K562 (cell line): Measurements from ENCODE around the gene MAML1. TPM values are rescaled to one million over a fixed set of nuclear protein-coding genes. Genes with fewer than 3 reads are reported as not detected.

Experiments
- ATAC-seq: fragments of 200-7000 bp; cut with Tn5 transposase; 3 replicates; pipeline ENCODE4 v1.9.1; 2020; ENCODE audit warnings: moderate library complexity
- BruUV-seq: library from RNA; stranded (reverse); fragments of 400-500 nt; replicated peaks from 2 replicates; lab custom pipeline; 2021; lab: Mats Ljungman, UMichigan
- CTCF ChIA-PET: fragments of 300-600 bp; formaldehyde crosslinking; extraction: SDS; loops from one replicate; lab custom pipeline; 2021; ENCODE audit warnings: low intra/inter-chr PET ratio; lab: Yijun Ruan, JAX
- POLR2A ChIA-PET: fragments of 300-600, 350-650 bp; sonication (Branson Sonifier 250); formaldehyde crosslinking; extraction: SDS; loops from one replicate; lab custom pipeline; 2021; ENCODE audit warnings: antibody characterized with exemption, inconsistent platforms; lab: Yijun Ruan, JAX
- DNase-seq, 4 experiments: peaks; one replicate each; pipeline versions ENCODE4 v3.0.0 to v3.0.0-alpha.2; 2011 to 2018; ENCODE audit warnings: low spot score in 3 of 4, mixed read lengths in 3 of 4; ENCODE audit errors: extremely low read depth in 1 of 4
- FAIRE-seq: peaks from 2 replicates; lab custom pipeline; 2011; peaks lifted over from hg19 to GRCh38; lab: Jason Lieb, UNC
- H2AFZ ChIP-seq: 2 replicates; pipeline ENCODE4 v1.6.0; 2011; ENCODE audit warnings: low read depth, low read length, control low read depth, inconsistent platforms
- H3K27ac ChIP-seq: fragments of 200-600 bp; 3 replicates; pipeline ENCODE4 v1.8.0; 2011; ENCODE audit warnings: low read depth, mild to moderate bottlenecking, control low read depth, inconsistent platforms, low read length, moderate library complexity, mixed read lengths; ENCODE audit errors: extremely low read depth
- H3K27me3 ChIP-seq, 2 experiments: fragments of 300-600 bp in 1 of 2; 2 replicates in 1 of 2; 3 replicates in 1 of 2; pipeline versions ENCODE4 v1.6.0 to v1.8.0; 2011; ENCODE audit warnings: inconsistent platforms in 2 of 2, low read length in 2 of 2, mild to moderate bottlenecking in 1 of 2, mixed read lengths in 1 of 2, moderate library complexity in 1 of 2; ENCODE audit not compliant: control insufficient read depth in 2 of 2, insufficient read depth in 2 of 2
- H3K36me3 ChIP-seq: fragments of 300-600 bp; 3 replicates; pipeline ENCODE4 v1.8.0; 2011; ENCODE audit warnings: mild to moderate bottlenecking, low read length, inconsistent platforms; ENCODE audit not compliant: control insufficient read depth, insufficient read depth
- H3K4me1 ChIP-seq, 2 experiments: fragments of 200-600 bp in 1 of 2; replicated peaks in 1 of 2; 2 replicates in 1 of 2; 3 replicates in 1 of 2; pipeline versions ENCODE4 v1.5.1 to v1.8.0; 2011; ENCODE audit warnings: inconsistent platforms in 2 of 2, low read length in 2 of 2, mild to moderate bottlenecking in 1 of 2, mixed read lengths in 1 of 2, moderate library complexity in 1 of 2; ENCODE audit not compliant: control insufficient read depth in 2 of 2, insufficient read depth in 2 of 2
- H3K4me2 ChIP-seq: 2 replicates; pipeline ENCODE4 v1.6.1; 2011; ENCODE audit warnings: low read length, control low read depth, inconsistent platforms, mixed read lengths; ENCODE audit not compliant: insufficient read depth
- H3K4me3 ChIP-seq: fragments of 200-600 bp; sonication (generic), shearing (Covaris generic); 2 replicates; pipeline ENCODE4 v1.5.1; 2016; ENCODE audit warnings: control low read depth, inconsistent platforms
- H3K79me2 ChIP-seq: fragments of 200-600 bp; 3 replicates; pipeline ENCODE4 v1.8.0; 2011; ENCODE audit warnings: low read length, inconsistent platforms; ENCODE audit not compliant: control insufficient read depth, insufficient read depth
- H3K9ac ChIP-seq, 2 experiments: 2 replicates each; pipeline versions ENCODE4 v1.6.0 to v1.6.1; 2011; ENCODE audit warnings: low read depth in 2 of 2, low read length in 2 of 2, control low read depth in 1 of 2, inconsistent platforms in 1 of 2, mild to moderate bottlenecking in 1 of 2, mixed read lengths in 1 of 2; ENCODE audit not compliant: insufficient read depth in 1 of 2
- H3K9me1 ChIP-seq: one replicate; pipeline ENCODE4 v1.6.0; 2011; ENCODE audit warnings: inconsistent platforms, mild to moderate bottlenecking, low read length, moderate library complexity; ENCODE audit not compliant: control insufficient read depth, insufficient read depth
- H3K9me3 ChIP-seq: replicated peaks from 2 replicates; pipeline ENCODE4 v1.5.1; 2011; ENCODE audit warnings: low read depth, low read length, inconsistent platforms; ENCODE audit not compliant: control insufficient read depth, insufficient read depth
- H4K20me1 ChIP-seq: replicated peaks from 2 replicates; pipeline ENCODE4 v1.6.1; 2011; ENCODE audit warnings: low read length, inconsistent platforms, mixed read lengths; ENCODE audit not compliant: control insufficient read depth, insufficient read depth
- ARHGAP35 ChIP-seq: fragments of 450-650 bp; IDR thresholded peaks from 2 replicates; pipeline ENCODE4 v1.6.1; 2018; ENCODE audit not compliant: partially characterized antibody
- CBX1 ChIP-seq: sonication (generic); IDR thresholded peaks from 2 replicates; pipeline ENCODE4 v1.6.1; 2016; ENCODE audit warnings: antibody characterized with exemption, low read depth, mild to moderate bottlenecking
- POLR3A ChIP-seq: IDR thresholded peaks from 2 replicates; pipeline ENCODE4 v1.6.1; 2011; ENCODE audit warnings: borderline replicate concordance, mild to moderate bottlenecking, moderate library complexity; ENCODE audit not compliant: insufficient read length, insufficient read depth; ENCODE audit errors: extremely low read depth
- TEAD1 ChIP-seq, 2 experiments: fragments of 450-650 bp in 1 of 2; sonication (generic) in 1 of 2; formaldehyde crosslinking; IDR thresholded peaks; 2 replicates each; pipeline versions ENCODE4 v1.4.0 to v1.8.0; 2020 to 2022; ENCODE audit warnings: mild to moderate bottlenecking in 2 of 2, missing genetic modification reagents in 1 of 2
- ZNF785 ChIP-seq: fragments of 250-450 bp; sonication (Bioruptor Pico); IDR thresholded peaks from 2 replicates; pipeline ENCODE4 v1.4.0; 2020; ENCODE audit warnings: mild to moderate bottlenecking
- WGBS: fragments of 100-300 bp; shearing (Covaris generic); methylation state at CpG from one replicate; pipeline ENCODE4 v1.1.6; 2016; ENCODE audit warnings: low coverage, mixed read lengths; ENCODE audit not compliant: insufficient coverage; ENCODE audit errors: missing lambda C conversion rate; 5-methylcytosine and 5-hydroxymethylcytosine counted together
- in situ Hi-C: fragments of 300-500 bp; cut with MboI; formaldehyde crosslinking; loops from 4 replicates; pipeline ENCODE4 v1.15.0; 2018; ENCODE audit warnings: inconsistent platforms, mixed read lengths
- intact Hi-C: fragments of 100-400 bp; cut with micrococcal nuclease; formaldehyde crosslinking; loops from 2 replicates; pipeline ENCODE4 v1.14.2; 2022
- polyA plus RNA-seq, 8 experiments: library from polyadenylated mRNA; depleted of rRNA in 4 of 8; stranded (reverse) in 5 of 8; unstranded in 3 of 8; fragments of >200 nt; fragmentation: Nextera tagmentation in 2 of 8; fragmentation: Illumina TruSeq in 1 of 8; extraction: Ambion mirVana in 2 of 8; extraction: Trizol in 1 of 8; gene quantifications; 2 replicates each; pipeline versions ENCODE4 v1.2.1 to v1.2.3, GENCODE V29; 2011 to 2014; ENCODE audit warnings: inconsistent platforms in 1 of 8, missing spikeins in 1 of 8
- total RNA-seq, 7 experiments: library from RNA; depleted of rRNA in 6 of 7; stranded (reverse); fragments of >200 nt in 6 of 7; fragmentation: Illumina TruSeq in 2 of 7; extraction: Trizol in 2 of 7; gene quantifications; 2 replicates each; pipeline versions ENCODE4 v1.2.1 to v1.2.3, GENCODE V29; 2011 to 2021; ENCODE audit warnings: low replicate concordance in 1 of 7

The MAML1 gene
- total and polyA plus RNA-seq, 9 of the 15 experiments (the other 6 are each of a cell fraction or from before 2014, with no cell fraction given), result 0.32 to 18.4 (median 7.0) TPM

DNA sequence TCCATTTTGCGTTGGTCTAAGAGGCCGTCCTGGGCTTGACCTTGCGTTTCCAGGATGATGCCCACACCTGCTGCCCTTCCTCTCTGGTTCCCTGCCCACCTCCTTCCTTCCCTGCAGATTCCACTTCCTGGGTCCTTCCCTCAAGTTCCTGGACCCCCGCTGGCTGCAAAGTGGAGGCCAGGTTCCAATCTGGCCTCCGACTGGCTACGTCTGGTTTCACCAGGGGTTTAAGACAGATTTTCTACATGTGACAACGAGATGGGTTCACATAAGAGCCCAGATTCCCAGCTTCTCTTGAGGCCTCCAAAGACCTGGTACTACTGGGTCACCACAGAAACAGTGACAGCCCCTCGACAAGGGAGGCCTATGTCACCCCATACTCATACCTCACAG, 71.9 kb downstream of the MAML1 start (continued):
- TF ChIP-seq CBX1 (no peak), ZNF785 (CRISPR knock-in tag) (no peak), POLR3A (no peak)

DNA sequence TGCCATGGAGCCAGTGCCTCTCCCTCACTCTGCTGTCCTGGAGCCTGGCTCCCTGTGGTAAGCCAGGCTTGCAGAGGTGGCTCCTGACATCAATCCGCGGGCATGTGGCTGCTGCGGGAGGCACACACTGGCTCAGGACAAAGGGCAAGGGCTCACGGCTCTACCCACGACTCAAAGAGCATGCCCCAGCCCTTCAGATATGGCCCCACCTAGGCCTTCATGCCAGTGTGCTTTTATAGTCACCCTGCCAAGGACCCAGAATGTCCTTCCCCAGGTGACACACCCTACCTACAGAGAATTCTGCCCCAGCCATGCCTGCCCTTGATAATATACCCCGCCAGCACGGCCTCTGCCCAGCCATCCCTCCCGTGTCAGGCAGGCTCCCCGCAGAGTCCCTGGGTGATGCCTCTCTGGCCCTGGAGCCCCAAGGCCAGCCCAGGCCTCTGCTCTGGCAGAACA, 72.5 kb downstream of the MAML1 start:
- peak; percentile 11 for FAIRE-seq

More for the DNA sequence above, 72.5 kb downstream of the MAML1 start:
- DNase-seq (no peak), ATAC-seq (no peak)
- Histone ChIP-seq H3K4me1 (peaks cover 23 to 72% of the 10 kb centered on the region in 2 experiments), H4K20me1 (no peaks in the 10 kb centered on the region), H3K4me3 (peak overlapping the region; percentile 76), H3K9me1 (peaks cover 6% of the 10 kb centered on the region), H3K27ac (peak overlapping the region; percentile 88), H3K9ac (peak overlapping the region; percentile 84 to 91), H3K79me2 (peaks cover 46% of the 10 kb centered on the region), H3K36me3 (peaks cover 42% of the 10 kb centered on the region; the same call in 2 of the 3 replicates), H3K27me3 (no peaks in the 10 kb centered on the region), H2AFZ (no peak overlapping the region), H3K4me2 (peak overlapping the region; percentile 83), H3K9me3 (no peaks in the 10 kb centered on the region)
- TF ChIP-seq TEAD1 (CRISPR knock-in tag; IDR thresholded peaks at IDR 0.05) (0 out of 4 replicates have a peak, but pooled peaks of 1 of the 2 experiments have one; percentile 0), ARHGAP35 (no peak)
- in situ Hi-C loops (no loop called here), intact Hi-C loops (loop anchor here (2.0 to 5.0 kb wide), 3 partner anchors 14 to 102 kb away; partner anchors contain the start of gene TBC1D9B)
- TSS peak; percentile 60 for BruUV-seq
- WGBS, result 58% methylated on average over 6 of the region's 9 CpGs
- POLR2A ChIA-PET, result interaction anchor here (1.1 kb wide), 1 partner anchor 15 kb away, joined by 4 read pairs; the partner anchor contains the start of gene SQSTM1
- CTCF ChIA-PET, result no interaction called here
